Retinal pigment epithelial cell (primary cell): ENCODE results near the gene NDEL1.

ENCODE experiments used
- DNase-seq: peaks from one replicate; pipeline ENCODE4 v3.0.0-alpha.2; 2010; ENCODE audit warnings: low read depth
- H3K4me3 ChIP-seq: 2 replicates; pipeline ENCODE4 v1.5.1; 2011; ENCODE audit warnings: mild to moderate bottlenecking, low read length, control low read depth, moderate library complexity
- CTCF ChIP-seq: conservative IDR thresholded peaks from 2 replicates; pipeline ENCODE4 v1.5.1; 2011; ENCODE audit warnings: low read depth, low read length, control low read depth, inconsistent platforms

The NDEL1 gene

GRCh38 chr17:8406174-8406573 lies 29.5 kb upstream of the NDEL1 start:
- H3K4me3 ChIP-seq: no peak overlapping the region
- DNase-seq: no peak
- TF ChIP-seq CTCF: no peak

- no peak for TF ChIP-seq CTCF
- no peak for DNase-seq
- H3K4me3 ChIP-seq: no peak overlapping the region
These were observed 27.3 kb upstream of the NDEL1 start for GRCh38 chr17:8408371-8408770.

GRCh38 chr17:8409966-8410882 lies 25.5 kb upstream of the NDEL1 start:
- peak; percentile 89 for TF ChIP-seq CTCF
- DNase-seq: peak; percentile 43
- H3K4me3 ChIP-seq: no peak overlapping the region

- no peak overlapping the region for H3K4me3 ChIP-seq
- DNase-seq: no peak
- TF ChIP-seq CTCF: no peak
These were observed 24.8 kb upstream of the NDEL1 start for GRCh38 chr17:8410883-8411238.

GRCh38 chr17:8412089-8412488 lies 23.6 kb upstream of the NDEL1 start:
- no peak for TF ChIP-seq CTCF
- H3K4me3 ChIP-seq: no peak overlapping the region
- DNase-seq: no peak

- TF ChIP-seq CTCF: no peak
- no peak for DNase-seq
- no peak overlapping the region for H3K4me3 ChIP-seq
These were observed 22.4 kb upstream of the NDEL1 start for GRCh38 chr17:8413328-8413727.

GRCh38 chr17:8413938-8414337 lies 21.7 kb upstream of the NDEL1 start:
- no peak for TF ChIP-seq CTCF
- H3K4me3 ChIP-seq: no peak overlapping the region
- DNase-seq: no peak
